K562 (cell line): ENCODE measurements around the gene GALNT18. TPM values are rescaled to one million over a fixed set of nuclear protein-coding genes. Genes with fewer than 3 reads are reported as not detected.

Source experiments
- ATAC-seq: fragments of 200-7000 bp; cut with Tn5 transposase; 3 replicates; pipeline ENCODE4 v1.9.1; 2020; ENCODE audit warnings: moderate library complexity
- BruUV-seq: library from RNA; stranded (reverse); fragments of 400-500 nt; replicated peaks from 2 replicates; lab custom pipeline; 2021; lab: Mats Ljungman, UMichigan
- CTCF ChIA-PET: fragments of 300-600 bp; formaldehyde crosslinking; extraction: SDS; loops from one replicate; lab custom pipeline; 2021; ENCODE audit warnings: low intra/inter-chr PET ratio; lab: Yijun Ruan, JAX
- POLR2A ChIA-PET: fragments of 300-600, 350-650 bp; sonication (Branson Sonifier 250); formaldehyde crosslinking; extraction: SDS; loops from one replicate; lab custom pipeline; 2021; ENCODE audit warnings: antibody characterized with exemption, inconsistent platforms; lab: Yijun Ruan, JAX
- DNase-seq, 4 experiments: peaks; one replicate each; pipeline versions ENCODE4 v3.0.0 to v3.0.0-alpha.2; 2011 to 2018; ENCODE audit warnings: low spot score in 3 of 4, mixed read lengths in 3 of 4; ENCODE audit errors: extremely low read depth in 1 of 4
- FAIRE-seq: peaks from 2 replicates; lab custom pipeline; 2011; peaks lifted over from hg19 to GRCh38; lab: Jason Lieb, UNC
- H2AFZ ChIP-seq: 2 replicates; pipeline ENCODE4 v1.6.0; 2011; ENCODE audit warnings: low read depth, low read length, control low read depth, inconsistent platforms
- H3K27ac ChIP-seq: fragments of 200-600 bp; 3 replicates; pipeline ENCODE4 v1.8.0; 2011; ENCODE audit warnings: low read depth, mild to moderate bottlenecking, control low read depth, inconsistent platforms, low read length, moderate library complexity, mixed read lengths; ENCODE audit errors: extremely low read depth
- H3K27me3 ChIP-seq, 2 experiments: fragments of 300-600 bp in 1 of 2; 2 replicates in 1 of 2; 3 replicates in 1 of 2; pipeline versions ENCODE4 v1.6.0 to v1.8.0; 2011; ENCODE audit warnings: inconsistent platforms in 2 of 2, low read length in 2 of 2, mild to moderate bottlenecking in 1 of 2, mixed read lengths in 1 of 2, moderate library complexity in 1 of 2; ENCODE audit not compliant: control insufficient read depth in 2 of 2, insufficient read depth in 2 of 2
- H3K36me3 ChIP-seq: fragments of 300-600 bp; 3 replicates; pipeline ENCODE4 v1.8.0; 2011; ENCODE audit warnings: mild to moderate bottlenecking, low read length, inconsistent platforms; ENCODE audit not compliant: control insufficient read depth, insufficient read depth
- H3K4me1 ChIP-seq, 2 experiments: fragments of 200-600 bp in 1 of 2; replicated peaks in 1 of 2; 2 replicates in 1 of 2; 3 replicates in 1 of 2; pipeline versions ENCODE4 v1.5.1 to v1.8.0; 2011; ENCODE audit warnings: inconsistent platforms in 2 of 2, low read length in 2 of 2, mild to moderate bottlenecking in 1 of 2, mixed read lengths in 1 of 2, moderate library complexity in 1 of 2; ENCODE audit not compliant: control insufficient read depth in 2 of 2, insufficient read depth in 2 of 2
- H3K4me2 ChIP-seq: 2 replicates; pipeline ENCODE4 v1.6.1; 2011; ENCODE audit warnings: low read length, control low read depth, inconsistent platforms, mixed read lengths; ENCODE audit not compliant: insufficient read depth
- H3K4me3 ChIP-seq: fragments of 200-600 bp; sonication (generic), shearing (Covaris generic); 2 replicates; pipeline ENCODE4 v1.5.1; 2016; ENCODE audit warnings: control low read depth, inconsistent platforms
- H3K79me2 ChIP-seq: fragments of 200-600 bp; 3 replicates; pipeline ENCODE4 v1.8.0; 2011; ENCODE audit warnings: low read length, inconsistent platforms; ENCODE audit not compliant: control insufficient read depth, insufficient read depth
- H3K9ac ChIP-seq, 2 experiments: 2 replicates each; pipeline versions ENCODE4 v1.6.0 to v1.6.1; 2011; ENCODE audit warnings: low read depth in 2 of 2, low read length in 2 of 2, control low read depth in 1 of 2, inconsistent platforms in 1 of 2, mild to moderate bottlenecking in 1 of 2, mixed read lengths in 1 of 2; ENCODE audit not compliant: insufficient read depth in 1 of 2
- H3K9me1 ChIP-seq: one replicate; pipeline ENCODE4 v1.6.0; 2011; ENCODE audit warnings: inconsistent platforms, mild to moderate bottlenecking, low read length, moderate library complexity; ENCODE audit not compliant: control insufficient read depth, insufficient read depth
- H3K9me3 ChIP-seq: replicated peaks from 2 replicates; pipeline ENCODE4 v1.5.1; 2011; ENCODE audit warnings: low read depth, low read length, inconsistent platforms; ENCODE audit not compliant: control insufficient read depth, insufficient read depth
- H4K20me1 ChIP-seq: replicated peaks from 2 replicates; pipeline ENCODE4 v1.6.1; 2011; ENCODE audit warnings: low read length, inconsistent platforms, mixed read lengths; ENCODE audit not compliant: control insufficient read depth, insufficient read depth
- ASH1L ChIP-seq: fragments of 450-650 bp; IDR thresholded peaks from 2 replicates; pipeline ENCODE4 v1.6.1; 2018; ENCODE audit warnings: borderline replicate concordance, mild to moderate bottlenecking, low read depth; ENCODE audit not compliant: partially characterized antibody
- BRD4 ChIP-seq: fragments of 200-600 bp; sonication (generic); IDR thresholded peaks from 2 replicates; pipeline ENCODE4 v1.6.1; 2017; ENCODE audit warnings: inconsistent platforms
- CHD1 ChIP-seq: fragments of 200-600 bp; sonication (generic); IDR thresholded peaks from one replicate; pipeline ENCODE4 v1.6.1; 2012; ENCODE audit warnings: mild to moderate bottlenecking, moderate library complexity, low read length, inconsistent platforms
- ETS2 ChIP-seq: IDR thresholded peaks from 2 replicates; pipeline ENCODE4 v1.6.1; 2016; ENCODE audit warnings: borderline replicate concordance, missing genetic modification characterization, mild to moderate bottlenecking, moderate library complexity, missing compliant biosample characterization; ENCODE audit not compliant: poor library complexity, severe bottlenecking
- EWSR1 ChIP-seq: fragments of 450-650 bp; IDR thresholded peaks from 2 replicates; pipeline ENCODE4 v1.6.1; 2018; ENCODE audit warnings: borderline replicate concordance, mild to moderate bottlenecking, low read depth, moderate library complexity; ENCODE audit not compliant: partially characterized antibody
- FOXO4 ChIP-seq: fragments of 450-650 bp; formaldehyde crosslinking; IDR thresholded peaks from 2 replicates; pipeline ENCODE4 v1.4.0; 2020; ENCODE audit warnings: mild to moderate bottlenecking, moderate library complexity
- MCM2 ChIP-seq: fragments of 450-650 bp; IDR thresholded peaks from 2 replicates; pipeline ENCODE4 v1.6.1; 2017; ENCODE audit warnings: low read depth, mild to moderate bottlenecking
- MTA2 ChIP-seq: fragments of 450-650 bp; IDR thresholded peaks from 2 replicates; pipeline ENCODE4 v1.6.1; 2016; ENCODE audit warnings: low read depth
- MYBL2 ChIP-seq, 2 experiments: fragments of 450-650 bp in 1 of 2; sonication (generic) in 1 of 2; formaldehyde crosslinking in 1 of 2; IDR thresholded peaks; 2 replicates each; pipeline versions ENCODE4 v1.6.1 to v1.8.1; 2017 to 2022; ENCODE audit warnings: borderline replicate concordance in 1 of 2, inconsistent platforms in 1 of 2, low read depth in 1 of 2, mild to moderate bottlenecking in 1 of 2, missing genetic modification reagents in 1 of 2, moderate library complexity in 1 of 2
- SREBF1 ChIP-seq: fragments of 150-350 bp; IDR thresholded peaks from 2 replicates; pipeline ENCODE4 v1.6.1; 2014; ENCODE audit warnings: antibody characterized with exemption, low read depth, low read length, borderline replicate concordance
- TEAD1 ChIP-seq, 2 experiments: fragments of 450-650 bp in 1 of 2; sonication (generic) in 1 of 2; formaldehyde crosslinking; IDR thresholded peaks; 2 replicates each; pipeline versions ENCODE4 v1.4.0 to v1.8.0; 2020 to 2022; ENCODE audit warnings: mild to moderate bottlenecking in 2 of 2, missing genetic modification reagents in 1 of 2
- ZFP36 ChIP-seq: fragments of 150-350 bp; IDR thresholded peaks from 2 replicates; pipeline ENCODE4 v1.6.1; 2018; ENCODE audit warnings: low read length, low read depth; ENCODE audit not compliant: partially characterized antibody
- ZNF239 ChIP-seq: fragments of 250-450 bp; sonication (Bioruptor Pico); IDR thresholded peaks from 2 replicates; pipeline ENCODE4 v1.4.0; 2020; ENCODE audit warnings: mild to moderate bottlenecking
- ZNF740 ChIP-seq, 3 experiments: fragments of 200-800 bp in 1 of 3; sonication (Bioruptor generic) in 1 of 3; sonication (generic) in 1 of 3; formaldehyde crosslinking in 1 of 3; IDR thresholded peaks; 2 replicates each; pipeline versions ENCODE4 v1.6.1 to v1.8.0; 2016 to 2022; ENCODE audit warnings: mild to moderate bottlenecking in 2 of 3, missing compliant biosample characterization in 2 of 3, missing genetic modification characterization in 2 of 3, missing genetic modification reagents in 1 of 3
- WGBS: fragments of 100-300 bp; shearing (Covaris generic); methylation state at CpG from one replicate; pipeline ENCODE4 v1.1.6; 2016; ENCODE audit warnings: low coverage, mixed read lengths; ENCODE audit not compliant: insufficient coverage; ENCODE audit errors: missing lambda C conversion rate; 5-methylcytosine and 5-hydroxymethylcytosine counted together
- in situ Hi-C: fragments of 300-500 bp; cut with MboI; formaldehyde crosslinking; loops from 4 replicates; pipeline ENCODE4 v1.15.0; 2018; ENCODE audit warnings: inconsistent platforms, mixed read lengths
- intact Hi-C: fragments of 100-400 bp; cut with micrococcal nuclease; formaldehyde crosslinking; loops from 2 replicates; pipeline ENCODE4 v1.14.2; 2022
- polyA plus RNA-seq, 8 experiments: library from polyadenylated mRNA; depleted of rRNA in 4 of 8; stranded (reverse) in 5 of 8; unstranded in 3 of 8; fragments of >200 nt; fragmentation: Nextera tagmentation in 2 of 8; fragmentation: Illumina TruSeq in 1 of 8; extraction: Ambion mirVana in 2 of 8; extraction: Trizol in 1 of 8; gene quantifications; 2 replicates each; pipeline versions ENCODE4 v1.2.1 to v1.2.3, GENCODE V29; 2011 to 2014; ENCODE audit warnings: inconsistent platforms in 1 of 8, missing spikeins in 1 of 8
- total RNA-seq, 7 experiments: library from RNA; depleted of rRNA in 6 of 7; stranded (reverse); fragments of >200 nt in 6 of 7; fragmentation: Illumina TruSeq in 2 of 7; extraction: Trizol in 2 of 7; gene quantifications; 2 replicates each; pipeline versions ENCODE4 v1.2.1 to v1.2.3, GENCODE V29; 2011 to 2021; ENCODE audit warnings: low replicate concordance in 1 of 7

The GALNT18 gene
- total and polyA plus RNA-seq, 9 of the 15 experiments (the other 6 are each of a cell fraction or from before 2014, with no cell fraction given), result not detected

GRCh38 chr11:11430431-11430830, 191.4 kb downstream of the GALNT18 start (continued):
- no peak for TF ChIP-seq ETS2 (tag)
- TF ChIP-seq MCM2, result no peak
- TF ChIP-seq TEAD1 (CRISPR knock-in tag; IDR thresholded peaks at IDR 0.05), result no peak
- no peak for TF ChIP-seq ZNF239 (CRISPR knock-in tag)

- in situ Hi-C loops (no loop called here), intact Hi-C loops (no loop called here)
- Histone ChIP-seq H3K36me3 (no peaks in the 10 kb centered on the region), H3K9ac (no peak overlapping the region), H3K4me3 (no peak overlapping the region), H2AFZ (no peak overlapping the region), H3K27me3 (peaks cover 5 to 40% of the 10 kb centered on the region in 2 experiments; a peak in 3 of 5 replicates), H3K27ac (no peak overlapping the region), H3K9me3 (no peaks in the 10 kb centered on the region), H3K79me2 (no peaks in the 10 kb centered on the region), H3K4me2 (no peak overlapping the region), H4K20me1 (no peaks in the 10 kb centered on the region; the same call in 1 of the 2 replicates), H3K9me1 (no peaks in the 10 kb centered on the region), H3K4me1 (no peaks in the 10 kb centered on the region)
- FAIRE-seq (no peak), DNase-seq (no peak), ATAC-seq (no peak)
- ChIA-PET CTCF (no interaction called here), POLR2A (no interaction called here)
- WGBS, result 0% methylated on average over 4 of the region's 4 CpGs
- BruUV-seq, result no TSS peak
- TF ChIP-seq EWSR1 (no peak), SREBF1 (no peak), ZFP36 (no peak), BRD4 (no peak), MTA2 (no peak), CHD1 (no peak), ASH1L (no peak), FOXO4 (CRISPR knock-in tag) (no peak), ZNF740 (CRISPR knock-in tag; IDR thresholded peaks at IDR 0.05) (no peak), ZNF740 (tag; IDR thresholded peaks at IDR 0.05) (no peak), MYBL2 (IDR thresholded peaks at IDR 0.05; ENCODE audit: low read depth) (no peak), MYBL2 (CRISPR knock-in tag; IDR thresholded peaks at IDR 0.05; ENCODE audit: borderline replicate concordance) (no peak)
These were observed 193.1 kb downstream of the GALNT18 start for GRCh38 chr11:11428714-11429113.
